Measurements from ENCODE around the gene NFE2L2.

DNA sequence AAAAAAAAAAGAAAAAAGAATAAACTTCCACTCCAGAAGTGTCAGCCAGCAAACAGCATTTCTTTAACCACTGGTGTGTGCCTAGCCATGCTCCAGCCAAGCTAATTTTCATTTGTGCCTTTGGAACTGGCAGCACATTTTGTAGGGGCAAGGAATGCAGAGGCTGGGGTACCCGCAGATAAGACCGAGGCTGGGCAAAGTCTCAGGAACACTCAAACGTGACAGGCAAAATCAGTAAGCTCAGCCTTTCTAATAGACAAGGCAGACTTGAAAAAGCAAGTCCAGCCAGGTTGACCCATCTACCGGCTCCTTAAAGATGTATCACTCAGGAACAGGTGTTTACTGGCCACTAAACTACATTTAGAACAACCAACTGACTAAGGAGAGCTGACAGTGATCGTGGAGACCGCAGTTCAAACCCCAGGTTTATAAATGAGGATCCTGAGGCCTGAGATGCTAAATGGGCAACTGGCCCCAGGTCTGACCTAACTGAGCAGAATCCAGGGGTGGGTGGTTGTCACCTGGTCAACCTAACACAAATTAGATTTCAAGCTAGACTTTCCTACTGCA lies 16.7 kb downstream of the NFE2L2 start:
- TF ChIP-seq, protein P1, sequence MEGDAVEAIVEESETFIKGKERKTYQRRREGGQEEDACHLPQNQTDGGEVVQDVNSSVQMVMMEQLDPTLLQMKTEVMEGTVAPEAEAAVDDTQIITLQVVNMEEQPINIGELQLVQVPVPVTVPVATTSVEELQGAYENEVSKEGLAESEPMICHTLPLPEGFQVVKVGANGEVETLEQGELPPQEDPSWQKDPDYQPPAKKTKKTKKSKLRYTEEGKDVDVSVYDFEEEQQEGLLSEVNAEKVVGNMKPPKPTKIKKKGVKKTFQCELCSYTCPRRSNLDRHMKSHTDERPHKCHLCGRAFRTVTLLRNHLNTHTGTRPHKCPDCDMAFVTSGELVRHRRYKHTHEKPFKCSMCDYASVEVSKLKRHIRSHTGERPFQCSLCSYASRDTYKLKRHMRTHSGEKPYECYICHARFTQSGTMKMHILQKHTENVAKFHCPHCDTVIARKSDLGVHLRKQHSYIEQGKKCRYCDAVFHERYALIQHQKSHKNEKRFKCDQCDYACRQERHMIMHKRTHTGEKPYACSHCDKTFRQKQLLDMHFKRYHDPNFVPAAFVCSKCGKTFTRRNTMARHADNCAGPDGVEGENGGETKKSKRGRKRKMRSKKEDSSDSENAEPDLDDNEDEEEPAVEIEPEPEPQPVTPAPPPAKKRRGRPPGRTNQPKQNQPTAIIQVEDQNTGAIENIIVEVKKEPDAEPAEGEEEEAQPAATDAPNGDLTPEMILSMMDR (IDR thresholded peaks at IDR 0.05): no peak
- TF ChIP-seq ZFX (IDR thresholded peaks at IDR 0.05; ENCODE audit: borderline replicate concordance): no peak

All from 22Rv1 (cell line).